H7 (cell line): ENCODE data around the gene DLL1. TPM values are rescaled to one million over a fixed set of nuclear protein-coding genes. Genes with fewer than 3 reads are reported as not detected.

Experiments
- total RNA-seq: library from RNA; depleted of rRNA; stranded (reverse); fragments of >200 nt; shearing (Covaris generic); gene quantifications from 2 replicates; pipeline ENCODE4 v1.2.3, GENCODE V29; 2014; rRNA removed

Gene DLL1
- total RNA-seq, 1 experiment from 2014 or later: 3.4 TPM

Other genes starting within 250 kb of the DLL1 start
- gene FAM120B, start 15.7 kb upstream of the DLL1 start, total RNA-seq: 7.2 and 9.4 TPM in 2 replicates